ENCODE data around the gene IP6K3.

IP6K3 gene

GRCh38 chr6:33682341-33682740 lies 64.4 kb downstream of the IP6K3 start:
- H2AFZ ChIP-seq (ENCODE audit: low read depth) = no peak overlapping the region
- H3K4me3 ChIP-seq (IDR thresholded peaks at IDR 0.05; ENCODE audit: insufficient read depth, low read depth, low read length) = no peak overlapping the region
- H3K4me2 ChIP-seq = no peak overlapping the region
- no peak overlapping the region for H3K27ac ChIP-seq
- no peaks in the 10 kb centered on the region for H3K79me2 ChIP-seq (ENCODE audit: insufficient read depth, low read depth)
- no peaks in the 10 kb centered on the region for H3K27me3 ChIP-seq (ENCODE audit: insufficient read depth, low read depth)
- TF ChIP-seq, protein P1, sequence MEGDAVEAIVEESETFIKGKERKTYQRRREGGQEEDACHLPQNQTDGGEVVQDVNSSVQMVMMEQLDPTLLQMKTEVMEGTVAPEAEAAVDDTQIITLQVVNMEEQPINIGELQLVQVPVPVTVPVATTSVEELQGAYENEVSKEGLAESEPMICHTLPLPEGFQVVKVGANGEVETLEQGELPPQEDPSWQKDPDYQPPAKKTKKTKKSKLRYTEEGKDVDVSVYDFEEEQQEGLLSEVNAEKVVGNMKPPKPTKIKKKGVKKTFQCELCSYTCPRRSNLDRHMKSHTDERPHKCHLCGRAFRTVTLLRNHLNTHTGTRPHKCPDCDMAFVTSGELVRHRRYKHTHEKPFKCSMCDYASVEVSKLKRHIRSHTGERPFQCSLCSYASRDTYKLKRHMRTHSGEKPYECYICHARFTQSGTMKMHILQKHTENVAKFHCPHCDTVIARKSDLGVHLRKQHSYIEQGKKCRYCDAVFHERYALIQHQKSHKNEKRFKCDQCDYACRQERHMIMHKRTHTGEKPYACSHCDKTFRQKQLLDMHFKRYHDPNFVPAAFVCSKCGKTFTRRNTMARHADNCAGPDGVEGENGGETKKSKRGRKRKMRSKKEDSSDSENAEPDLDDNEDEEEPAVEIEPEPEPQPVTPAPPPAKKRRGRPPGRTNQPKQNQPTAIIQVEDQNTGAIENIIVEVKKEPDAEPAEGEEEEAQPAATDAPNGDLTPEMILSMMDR (conservative IDR thresholded peaks at IDR 0.05; ENCODE audit: low read depth, low read length) = no peak
- H3K4me1 ChIP-seq (ENCODE audit: low read depth, poor library complexity, severe bottlenecking) = no peaks in the 10 kb centered on the region
- H4K20me1 ChIP-seq (ENCODE audit: insufficient read depth) = no peaks in the 10 kb centered on the region
- H3K36me3 ChIP-seq (ENCODE audit: insufficient read depth) = no peaks in the 10 kb centered on the region
- no peak overlapping the region for H3K9ac ChIP-seq

DNA sequence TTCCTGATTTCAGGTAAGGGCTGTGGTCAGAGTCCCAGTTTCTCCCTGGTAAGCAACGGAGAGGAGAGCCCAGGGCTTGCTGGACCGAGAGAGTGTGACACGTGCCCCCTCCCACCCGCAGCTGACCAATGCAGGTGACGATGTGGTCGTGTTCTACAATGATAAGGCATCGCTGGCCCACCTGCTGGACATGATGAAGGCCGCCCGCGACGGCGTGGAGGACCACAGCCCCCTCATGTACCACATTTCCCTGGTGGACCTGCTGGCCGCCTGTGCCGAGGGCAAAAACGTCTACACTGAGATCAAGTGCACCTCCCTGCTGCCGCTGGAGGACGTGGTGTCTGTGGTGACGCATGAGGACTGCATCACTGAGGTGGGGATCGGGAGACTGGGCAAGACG lies 66.9 kb downstream of the IP6K3 start:
- Histone ChIP-seq H3K4me1 (ENCODE audit: low read depth, poor library complexity, severe bottlenecking) (no peaks in the 10 kb centered on the region), H3K4me2 (no peak overlapping the region), H2AFZ (ENCODE audit: low read depth) (no peak overlapping the region), H3K27ac (no peak overlapping the region), H3K79me2 (ENCODE audit: insufficient read depth, low read depth) (no peaks in the 10 kb centered on the region), H3K27me3 (ENCODE audit: insufficient read depth, low read depth) (no peaks in the 10 kb centered on the region), H3K36me3 (ENCODE audit: insufficient read depth) (no peaks in the 10 kb centered on the region), H4K20me1 (ENCODE audit: insufficient read depth) (no peaks in the 10 kb centered on the region), H3K4me3 (IDR thresholded peaks at IDR 0.05; ENCODE audit: insufficient read depth, low read depth, low read length) (no peak overlapping the region), H3K9ac (no peak overlapping the region)
- TF ChIP-seq, protein P1 (conservative IDR thresholded peaks at IDR 0.05; ENCODE audit: low read depth, low read length) = no peak

DNA sequence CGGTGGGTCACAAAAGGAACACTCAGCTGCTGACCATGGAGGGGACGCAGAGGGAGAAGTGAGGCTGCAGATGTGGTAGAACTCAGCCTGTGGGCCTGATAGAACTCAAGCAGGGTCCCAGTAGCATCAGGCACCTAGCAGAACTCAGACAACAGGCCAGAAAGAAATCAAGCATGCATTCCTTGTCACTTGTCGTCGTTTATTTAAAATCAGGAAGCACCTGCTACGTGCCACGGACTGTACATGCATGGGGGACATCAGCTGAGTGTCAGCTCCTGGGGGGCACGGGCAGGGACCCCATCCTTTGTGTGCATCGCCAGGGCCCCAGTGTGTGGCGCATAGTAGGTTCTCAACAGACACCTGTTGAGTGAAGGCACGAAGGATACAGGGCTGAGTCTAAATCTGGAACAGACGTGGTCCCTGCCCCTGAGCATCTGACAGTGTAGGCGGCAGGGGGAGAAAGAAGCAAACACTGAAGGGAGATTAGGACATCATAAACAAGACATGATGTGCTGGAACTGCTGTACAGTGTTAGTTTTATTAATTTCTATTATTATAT lies 67.7 kb downstream of the IP6K3 start:
- H3K4me2 ChIP-seq = no peak overlapping the region
- H3K36me3 ChIP-seq (ENCODE audit: insufficient read depth) = no peaks in the 10 kb centered on the region
- TF ChIP-seq, protein P1 (conservative IDR thresholded peaks at IDR 0.05; ENCODE audit: low read depth, low read length) = no peak
- H3K27ac ChIP-seq = no peak overlapping the region
- no peaks in the 10 kb centered on the region for H4K20me1 ChIP-seq (ENCODE audit: insufficient read depth)
- H3K9ac ChIP-seq = no peak overlapping the region
- no peak overlapping the region for H2AFZ ChIP-seq (ENCODE audit: low read depth)
- no peaks in the 10 kb centered on the region for H3K27me3 ChIP-seq (ENCODE audit: insufficient read depth, low read depth)
- H3K4me1 ChIP-seq (ENCODE audit: low read depth, poor library complexity, severe bottlenecking) = no peaks in the 10 kb centered on the region
- no peak overlapping the region for H3K4me3 ChIP-seq (IDR thresholded peaks at IDR 0.05; ENCODE audit: insufficient read depth, low read depth, low read length)
- H3K79me2 ChIP-seq (ENCODE audit: insufficient read depth, low read depth) = no peaks in the 10 kb centered on the region

DNA sequence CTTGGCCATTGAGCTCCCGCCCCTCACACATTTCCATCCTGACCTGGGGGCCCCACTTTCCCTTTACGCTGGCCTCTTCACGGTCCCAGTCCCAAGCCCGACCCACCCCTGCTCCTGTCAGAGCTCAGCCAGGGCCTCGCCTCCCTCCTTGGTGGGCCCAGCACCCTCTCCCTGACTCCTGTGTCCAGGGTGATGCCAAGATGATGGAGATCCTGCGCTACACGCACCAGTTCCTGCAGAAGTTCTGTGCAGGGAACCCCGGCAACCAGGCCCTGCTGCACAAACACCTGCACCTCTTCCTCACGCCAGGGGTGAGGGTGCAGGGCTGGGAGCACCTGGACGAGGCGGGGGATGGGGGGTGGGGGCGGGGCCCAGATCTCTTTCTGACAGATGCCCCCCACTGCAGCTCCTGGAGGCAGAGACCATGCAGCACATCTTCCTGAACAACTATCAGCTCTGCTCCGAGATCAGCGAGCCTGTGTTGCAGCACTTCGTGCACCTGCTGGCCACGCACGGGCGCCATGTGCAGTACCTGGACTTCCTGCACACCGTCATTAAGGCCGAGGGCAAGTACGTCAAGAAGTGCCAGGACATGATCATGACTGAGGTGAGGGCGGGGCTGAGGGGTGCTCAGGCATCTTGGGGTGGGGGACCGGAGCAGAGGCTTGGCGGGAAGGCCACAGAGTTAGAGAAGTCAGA lies 68.3 kb downstream of the IP6K3 start:
- Histone ChIP-seq H3K4me2 (no peak overlapping the region), H4K20me1 (ENCODE audit: insufficient read depth) (no peaks in the 10 kb centered on the region), H3K9ac (no peak overlapping the region), H3K4me1 (ENCODE audit: low read depth, poor library complexity, severe bottlenecking) (no peaks in the 10 kb centered on the region), H2AFZ (ENCODE audit: low read depth) (no peak overlapping the region), H3K27me3 (ENCODE audit: insufficient read depth, low read depth) (no peaks in the 10 kb centered on the region), H3K79me2 (ENCODE audit: insufficient read depth, low read depth) (no peaks in the 10 kb centered on the region), H3K27ac (no peak overlapping the region), H3K4me3 (IDR thresholded peaks at IDR 0.05; ENCODE audit: insufficient read depth, low read depth, low read length) (no peak overlapping the region), H3K36me3 (ENCODE audit: insufficient read depth) (no peaks in the 10 kb centered on the region)
- TF ChIP-seq, protein P1 (conservative IDR thresholded peaks at IDR 0.05; ENCODE audit: low read depth, low read length) = no peak
